NCI-H2107 treated with DMSO at 0.1 percent for 48 hours (cell line): ENCODE data around the gene GADD45B.
"Not testable (repeated sequence)": the region's sequence is repeated elsewhere in the genome, so short reads cannot be mapped to it uniquely, and the experiment has no call there.

Experiments used
- DNase-seq: peaks from one replicate; lab custom pipeline; 2025; ENCODE audit not compliant: unreplicated experiment; lab: John Stamatoyannopoulos, UW

GADD45B gene

GRCh38 chr19:2487842-2488241, 11.9 kb downstream of the GADD45B start:
- no peak for DNase-seq

GRCh38 chr19:2488405-2488941, 12.5 kb downstream of the GADD45B start:
- no peak for DNase-seq

- DNase-seq, result no peak
These were observed 13.2 kb downstream of the GADD45B start for GRCh38 chr19:2488942-2489731.

GRCh38 chr19:2490659-2491058, 14.7 kb downstream of the GADD45B start:
- DNase-seq, result no peak

GRCh38 chr19:2491130-2491801, 15.3 kb downstream of the GADD45B start:
- no peak for DNase-seq

GRCh38 chr19:2492870-2493269, 16.9 kb downstream of the GADD45B start:
- no peak for DNase-seq

- DNase-seq, result not testable (repeated sequence)
These were observed 17.5 kb downstream of the GADD45B start for GRCh38 chr19:2493448-2493847.

GRCh38 chr19:2494084-2494446, 18.1 kb downstream of the GADD45B start:
- no peak for DNase-seq

GRCh38 chr19:2494447-2495129, 18.7 kb downstream of the GADD45B start:
- DNase-seq, result no peak

- no peak for DNase-seq
These were observed 19.3 kb downstream of the GADD45B start for GRCh38 chr19:2495130-2495641.

- no peak for DNase-seq
These were observed 19.9 kb downstream of the GADD45B start for GRCh38 chr19:2495651-2496316.

- no peak for DNase-seq
These were observed 21.3 kb downstream of the GADD45B start for GRCh38 chr19:2497186-2497585.

GRCh38 chr19:2500156-2500555, 24.2 kb downstream of the GADD45B start:
- DNase-seq, result no peak

GRCh38 chr19:2500841-2501261, 24.9 kb downstream of the GADD45B start:
- no peak for DNase-seq

GRCh38 chr19:2503521-2504109, 27.7 kb downstream of the GADD45B start:
- DNase-seq, result no peak

GRCh38 chr19:2506656-2507055, 30.7 kb downstream of the GADD45B start:
- DNase-seq, result not testable (repeated sequence)

- DNase-seq, result peak; percentile 78
These were observed 31.2 kb downstream of the GADD45B start for GRCh38 chr19:2507109-2507508.

GRCh38 chr19:2509096-2509495, 33.2 kb downstream of the GADD45B start:
- DNase-seq, result no peak

- DNase-seq, result no peak
These were observed 35.6 kb downstream of the GADD45B start for GRCh38 chr19:2511570-2511969.

GRCh38 chr19:2511991-2512390, 36.1 kb downstream of the GADD45B start:
- DNase-seq, result no peak
